NOMO-1 treated with DMSO at 0.1 percent for 48 hours (cell line): ENCODE data around the gene SCML1.

ENCODE experiments used
- DNase-seq: peaks from one replicate; lab custom pipeline; 2025; ENCODE audit not compliant: unreplicated experiment; lab: John Stamatoyannopoulos, UW

Gene SCML1

DNA sequence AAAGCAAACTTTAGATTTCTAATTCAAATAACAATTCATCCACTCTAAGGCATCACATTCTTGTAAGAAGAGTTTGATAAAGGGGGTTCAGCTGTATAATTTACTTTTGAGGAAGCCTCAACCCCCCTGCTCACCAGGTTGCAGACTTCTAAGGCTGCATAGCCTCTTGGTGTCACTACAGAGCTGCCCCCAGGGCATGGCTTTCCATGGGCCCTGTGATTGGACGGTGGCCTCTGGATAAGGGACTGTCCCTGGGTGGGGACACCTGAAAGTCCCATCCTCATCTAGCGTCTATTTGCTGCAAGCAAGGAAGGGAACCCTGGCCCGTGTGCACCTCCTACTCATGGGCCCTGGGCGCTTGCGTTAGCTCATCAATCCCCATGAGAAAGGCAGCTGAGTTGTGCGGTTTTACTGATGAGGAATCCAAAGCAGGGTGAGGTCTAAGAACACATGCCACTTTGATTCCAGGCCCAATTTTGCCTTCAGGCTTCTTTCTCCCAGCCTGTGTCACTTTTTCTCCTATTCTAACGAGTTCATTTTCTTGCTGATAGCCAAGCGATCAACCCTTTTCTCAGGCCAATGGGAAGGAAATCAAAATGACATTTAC lies 51.8 kb downstream of the SCML1 start:
- no peak for DNase-seq

GRCh38 chrX:17792826-17793225 lies 55.5 kb downstream of the SCML1 start:
- DNase-seq: no peak

DNA sequence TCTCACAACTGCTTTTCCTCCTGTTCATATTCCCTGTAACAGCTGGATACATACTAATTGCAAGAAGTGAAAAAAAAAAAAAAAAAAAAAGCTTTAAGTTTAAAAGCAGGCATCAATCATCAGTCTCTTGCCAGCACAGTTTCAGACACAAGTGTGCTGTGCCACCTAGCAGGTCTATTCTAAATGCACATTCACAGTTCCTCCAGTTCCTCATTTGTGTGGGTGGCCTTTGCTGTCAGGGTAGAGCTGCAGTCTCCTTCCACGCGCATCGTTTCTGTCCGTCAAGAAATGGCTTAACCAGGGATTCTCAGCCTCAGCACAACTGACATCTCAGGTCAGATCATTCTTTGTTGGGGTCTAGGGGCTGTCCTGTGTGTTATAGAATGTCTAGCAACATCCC lies 61.6 kb downstream of the SCML1 start:
- no peak for DNase-seq

DNA sequence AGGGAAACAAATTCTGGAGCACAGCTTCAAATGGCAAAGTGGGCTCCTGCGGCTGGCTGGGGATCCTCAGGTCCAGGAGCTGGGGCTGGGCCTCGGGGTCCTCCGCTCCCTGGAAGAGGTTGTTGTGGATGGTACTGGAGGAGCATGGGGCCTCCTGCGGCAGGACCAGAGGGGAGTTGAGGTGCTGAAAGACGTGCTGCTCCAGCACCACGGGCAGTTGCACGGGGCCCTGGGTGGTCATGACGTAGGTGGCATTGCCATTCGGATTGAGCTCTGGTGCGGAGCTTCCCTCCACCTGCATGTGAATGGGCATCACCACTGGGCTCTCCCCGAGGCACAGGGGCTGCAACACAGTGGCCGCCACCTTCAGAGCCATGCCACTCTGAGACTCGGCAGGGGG lies 64.1 kb downstream of the SCML1 start:
- no peak for DNase-seq

- DNase-seq: no peak
Observed at GRCh38 chrX:17802756-17803155, 65.5 kb downstream of the SCML1 start.

- no peak for DNase-seq
Observed at GRCh38 chrX:17803449-17803848, 66.2 kb downstream of the SCML1 start.
